Cardiac muscle cell (in vitro differentiated cells and primary cell): ENCODE results near the gene ACAP1. TPM values are rescaled to one million over a fixed set of nuclear protein-coding genes. Genes with fewer than 3 reads are reported as not detected.
A peak's percentile ranks its signal among the peaks of the same experiment; 100 is the strongest.

ENCODE experiments used
- DNase-seq, 2 donors: peaks; one replicate each; pipeline versions ENCODE4 v3.0.0 to v3.0.0-alpha.2; 2010 to 2017; ENCODE audit warnings: low read depth in 1 of 2, low spot score in 1 of 2
- H3K27ac ChIP-seq: fragments of 200-600 bp; sonication (generic); 2 replicates; pipeline ENCODE4 v1.5.1; 2016
- H3K27me3 ChIP-seq: fragments of 200-600 bp; sonication (generic); 2 replicates; pipeline ENCODE4 v1.6.0; 2016; ENCODE audit warnings: control low read depth
- H3K36me3 ChIP-seq: fragments of 200-600 bp; sonication (generic); 2 replicates; pipeline ENCODE4 v1.5.1; 2016; ENCODE audit warnings: control low read depth
- H3K4me1 ChIP-seq: fragments of 200-600 bp; sonication (generic); 2 replicates; pipeline ENCODE4 v1.8.1; 2017; ENCODE audit warnings: low read depth, mild to moderate bottlenecking, mixed run types
- H3K4me3 ChIP-seq: fragments of 200-600 bp; sonication (generic); 2 replicates; pipeline ENCODE4 v1.5.1; 2016; ENCODE audit warnings: mild to moderate bottlenecking
- H3K9me3 ChIP-seq: fragments of 200-600 bp; sonication (generic); 2 replicates; pipeline ENCODE4 v1.5.1; 2017; ENCODE audit warnings: low read depth, mild to moderate bottlenecking, control low read depth
- CTCF ChIP-seq: IDR thresholded peaks from 2 replicates; pipeline ENCODE4 v1.5.1; 2012; ENCODE audit warnings: low read depth, mild to moderate bottlenecking, low read length
- polyA plus RNA-seq: library from polyadenylated mRNA; unstranded; fragments of >200 nt; fragmentation: Nextera tagmentation; extraction: Ambion mirVana; gene quantifications from 2 replicates; pipeline ENCODE4 v1.2.1, GENCODE V29; 2016
- total RNA-seq: library from RNA; depleted of rRNA; stranded (reverse); fragments of >200 nt; gene quantifications from 2 replicates; pipeline ENCODE4 v1.2.3, GENCODE V29; 2016

ACAP1 gene
- total and polyA plus RNA-seq, 2 experiments from 2014 or later: 1.4 to 32.1 TPM

GRCh38 chr17:7318121-7318860 lies 18.0 kb upstream of the ACAP1 start:
- no peaks in the 10 kb centered on the region for H3K9me3 ChIP-seq
- no peak overlapping the region for H3K4me3 ChIP-seq
- H3K4me1 ChIP-seq: peaks cover 7% of the 10 kb centered on the region
- peaks cover 52% of the 10 kb centered on the region for H3K36me3 ChIP-seq
- TF ChIP-seq CTCF: no peak
- H3K27me3 ChIP-seq: no peaks in the 10 kb centered on the region
- no peak overlapping the region for H3K27ac ChIP-seq
- DNase-seq: no peak

GRCh38 chr17:7321466-7321865 lies 14.9 kb upstream of the ACAP1 start:
- H3K4me3 ChIP-seq: no peak overlapping the region
- DNase-seq: no peak
- peaks cover 51% of the 10 kb centered on the region for H3K36me3 ChIP-seq
- H3K4me1 ChIP-seq: no peaks in the 10 kb centered on the region
- H3K27me3 ChIP-seq: no peaks in the 10 kb centered on the region
- no peak overlapping the region for H3K27ac ChIP-seq
- no peak for TF ChIP-seq CTCF
- no peaks in the 10 kb centered on the region for H3K9me3 ChIP-seq

GRCh38 chr17:7322520-7323194 lies 13.7 kb upstream of the ACAP1 start:
- no peak for DNase-seq
- H3K9me3 ChIP-seq: no peaks in the 10 kb centered on the region
- TF ChIP-seq CTCF: no peak
- no peaks in the 10 kb centered on the region for H3K4me1 ChIP-seq
- H3K4me3 ChIP-seq: no peak overlapping the region
- peaks cover 46% of the 10 kb centered on the region for H3K36me3 ChIP-seq
- H3K27ac ChIP-seq: no peak overlapping the region
- H3K27me3 ChIP-seq: no peaks in the 10 kb centered on the region

GRCh38 chr17:7323731-7324437 lies 12.4 kb upstream of the ACAP1 start:
- DNase-seq: peak; percentile 40 to 53
- Histone ChIP-seq H3K27me3 (no peaks in the 10 kb centered on the region), H3K9me3 (no peaks in the 10 kb centered on the region), H3K27ac (no peak overlapping the region), H3K4me1 (peaks cover 5% of the 10 kb centered on the region), H3K36me3 (peaks cover 36% of the 10 kb centered on the region), H3K4me3 (no peak overlapping the region)
- TF ChIP-seq CTCF: peak; percentile 89

- H3K4me3 ChIP-seq: no peak overlapping the region
Observed at GRCh38 chr17:7324438-7324779, 11.9 kb upstream of the ACAP1 start.

More at GRCh38 chr17:7324438-7324779, 11.9 kb upstream of the ACAP1 start:
- no peak for DNase-seq
- no peak for TF ChIP-seq CTCF
- Histone ChIP-seq H3K27me3 (no peaks in the 10 kb centered on the region), H3K4me1 (peaks cover 5% of the 10 kb centered on the region), H3K9me3 (no peaks in the 10 kb centered on the region), H3K36me3 (peaks cover 35% of the 10 kb centered on the region), H3K27ac (no peak overlapping the region)
